Kidney epithelial cell (primary cell): ENCODE measurements around the gene PALLD. TPM values are rescaled to one million over a fixed set of nuclear protein-coding genes. Genes with fewer than 3 reads are reported as not detected.

ENCODE experiments used
- DNase-seq: peaks from one replicate; pipeline ENCODE4 v3.0.0-alpha.2; 2010; ENCODE audit warnings: low read depth
- H3K27me3 ChIP-seq: 2 replicates; pipeline ENCODE4 v1.6.0; 2011; ENCODE audit warnings: low read length; ENCODE audit not compliant: control insufficient read depth, insufficient read depth
- H3K36me3 ChIP-seq: 2 replicates; pipeline ENCODE4 v1.5.1; 2011; ENCODE audit warnings: low read length; ENCODE audit not compliant: control insufficient read depth, insufficient read depth
- H3K4me3 ChIP-seq: 2 replicates; pipeline ENCODE4 v1.5.1; 2011; ENCODE audit warnings: low read depth, mild to moderate bottlenecking, control low read depth, low read length
- CTCF ChIP-seq: IDR thresholded peaks from 2 replicates; pipeline ENCODE4 v1.5.1; 2011; ENCODE audit warnings: mild to moderate bottlenecking, moderate library complexity, low read length, control low read depth, inconsistent platforms; ENCODE audit not compliant: insufficient read depth, poor library complexity, severe bottlenecking
- total RNA-seq: library from RNA; depleted of rRNA; stranded (reverse); fragments of >200 nt; gene quantifications from 2 replicates; pipeline ENCODE4 v1.2.3, GENCODE V29; 2015

Gene PALLD
- total RNA-seq, 1 donor from 2014 or later, result 77.4 TPM

- no peak overlapping the region for H3K4me3 ChIP-seq
- DNase-seq, result peak; percentile 98
- H3K27me3 ChIP-seq, result no peaks in the 10 kb centered on the region
- TF ChIP-seq CTCF, result no peak
- no peaks in the 10 kb centered on the region for H3K36me3 ChIP-seq
Observed at GRCh38 chr4:168634276-168634802, 137.5 kb downstream of the PALLD start.

- no peak for TF ChIP-seq CTCF
- no peak for DNase-seq
- H3K36me3 ChIP-seq, result no peaks in the 10 kb centered on the region
- H3K4me3 ChIP-seq, result no peak overlapping the region
- H3K27me3 ChIP-seq, result no peaks in the 10 kb centered on the region
Observed at GRCh38 chr4:168636040-168636439, 139.2 kb downstream of the PALLD start.

- Histone ChIP-seq H3K36me3 (no peaks in the 10 kb centered on the region), H3K27me3 (no peaks in the 10 kb centered on the region), H3K4me3 (no peak overlapping the region)
- TF ChIP-seq CTCF, result no peak
- DNase-seq, result no peak
Observed at GRCh38 chr4:168636506-168637196, 139.8 kb downstream of the PALLD start.

- Histone ChIP-seq H3K36me3 (no peaks in the 10 kb centered on the region), H3K27me3 (no peaks in the 10 kb centered on the region), H3K4me3 (no peak overlapping the region)
- DNase-seq, result no peak
- no peak for TF ChIP-seq CTCF
Observed at GRCh38 chr4:168637872-168638756, 141.3 kb downstream of the PALLD start.

GRCh38 chr4:168639914-168640313 is 143.1 kb downstream of the PALLD start:
- DNase-seq, result no peak
- TF ChIP-seq CTCF, result no peak
- H3K36me3 ChIP-seq, result no peaks in the 10 kb centered on the region
- no peak overlapping the region for H3K4me3 ChIP-seq
- H3K27me3 ChIP-seq, result no peaks in the 10 kb centered on the region

GRCh38 chr4:168641811-168642140 is 144.9 kb downstream of the PALLD start:
- Histone ChIP-seq H3K4me3 (no peak overlapping the region), H3K36me3 (no peaks in the 10 kb centered on the region), H3K27me3 (no peaks in the 10 kb centered on the region)
- no peak for DNase-seq
- TF ChIP-seq CTCF, result no peak
